ENCODE data around the gene GEN1. TPM values are rescaled to one million over a fixed set of nuclear protein-coding genes. Genes with fewer than 3 reads are reported as not detected.

The GEN1 gene
- total RNA-seq, 1 donor from 2014 or later = 7.2 TPM

DNA sequence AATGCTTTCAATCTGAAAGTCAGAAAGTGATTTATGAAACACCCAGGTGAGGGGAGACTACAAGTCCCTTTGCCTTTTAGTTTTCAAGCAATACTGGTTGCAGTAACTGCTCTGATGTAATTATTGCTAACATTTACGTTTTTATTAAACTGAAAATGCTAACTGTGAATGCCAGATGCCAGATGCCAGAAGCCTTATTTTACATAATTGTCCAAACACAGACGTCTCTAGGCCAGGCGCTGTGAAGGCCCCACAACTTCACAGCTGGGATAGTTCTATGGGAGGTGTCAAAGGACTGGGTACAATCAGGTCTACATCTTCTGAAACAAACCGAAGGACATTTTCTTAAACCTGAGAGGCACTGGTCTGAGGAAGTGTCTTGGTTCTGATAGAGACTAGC, 34.8 kb downstream of the GEN1 start:
- Mint-ChIP-seq H3K4me1 (ENCODE audit: low read depth) (peaks cover 4% of the 10 kb centered on the region), H3K36me3 (ENCODE audit: low read depth) (no peaks in the 10 kb centered on the region), H3K27ac (ENCODE audit: unreplicated experiment) (no peak overlapping the region), H3K9me3 (ENCODE audit: low read depth) (peaks cover 3% of the 10 kb centered on the region), H3K27me3 (ENCODE audit: low read depth) (peaks cover 9% of the 10 kb centered on the region), H3K4me3 (ENCODE audit: unreplicated experiment) (no peak overlapping the region)
- TF ChIP-seq, protein P1, sequence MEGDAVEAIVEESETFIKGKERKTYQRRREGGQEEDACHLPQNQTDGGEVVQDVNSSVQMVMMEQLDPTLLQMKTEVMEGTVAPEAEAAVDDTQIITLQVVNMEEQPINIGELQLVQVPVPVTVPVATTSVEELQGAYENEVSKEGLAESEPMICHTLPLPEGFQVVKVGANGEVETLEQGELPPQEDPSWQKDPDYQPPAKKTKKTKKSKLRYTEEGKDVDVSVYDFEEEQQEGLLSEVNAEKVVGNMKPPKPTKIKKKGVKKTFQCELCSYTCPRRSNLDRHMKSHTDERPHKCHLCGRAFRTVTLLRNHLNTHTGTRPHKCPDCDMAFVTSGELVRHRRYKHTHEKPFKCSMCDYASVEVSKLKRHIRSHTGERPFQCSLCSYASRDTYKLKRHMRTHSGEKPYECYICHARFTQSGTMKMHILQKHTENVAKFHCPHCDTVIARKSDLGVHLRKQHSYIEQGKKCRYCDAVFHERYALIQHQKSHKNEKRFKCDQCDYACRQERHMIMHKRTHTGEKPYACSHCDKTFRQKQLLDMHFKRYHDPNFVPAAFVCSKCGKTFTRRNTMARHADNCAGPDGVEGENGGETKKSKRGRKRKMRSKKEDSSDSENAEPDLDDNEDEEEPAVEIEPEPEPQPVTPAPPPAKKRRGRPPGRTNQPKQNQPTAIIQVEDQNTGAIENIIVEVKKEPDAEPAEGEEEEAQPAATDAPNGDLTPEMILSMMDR (IDR thresholded peaks at IDR 0.05) = no peak
- DNase-seq (ENCODE audit: low spot score) = no peak

DNA sequence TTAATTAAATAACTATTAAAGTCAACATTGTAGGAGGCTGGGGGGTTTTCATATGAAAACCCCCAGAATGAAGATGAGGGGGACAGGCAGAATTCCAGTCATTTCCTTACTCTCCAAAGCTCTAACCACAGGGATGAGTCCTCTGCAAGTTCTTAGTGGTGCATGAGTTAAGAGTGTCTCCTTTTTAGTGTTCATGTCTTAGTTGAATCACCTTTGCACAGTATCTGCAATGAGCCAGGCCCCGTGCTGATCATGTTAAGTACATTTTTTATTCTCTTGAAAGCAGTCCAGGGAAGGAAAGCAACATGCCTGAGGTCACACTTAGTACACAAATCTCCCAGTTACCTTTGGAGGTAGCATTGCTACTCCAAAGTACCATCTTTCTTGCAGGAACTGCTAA, 36.6 kb downstream of the GEN1 start:
- Mint-ChIP-seq H3K36me3 (ENCODE audit: low read depth) (no peaks in the 10 kb centered on the region), H3K27ac (ENCODE audit: unreplicated experiment) (no peak overlapping the region), H3K27me3 (ENCODE audit: low read depth) (peaks cover 15% of the 10 kb centered on the region), H3K4me3 (ENCODE audit: unreplicated experiment) (no peak overlapping the region), H3K9me3 (ENCODE audit: low read depth) (peaks cover 3% of the 10 kb centered on the region), H3K4me1 (ENCODE audit: low read depth) (peaks cover 4% of the 10 kb centered on the region)
- TF ChIP-seq, protein P1 (IDR thresholded peaks at IDR 0.05) = no peak
- no peak for DNase-seq (ENCODE audit: low spot score)

DNA sequence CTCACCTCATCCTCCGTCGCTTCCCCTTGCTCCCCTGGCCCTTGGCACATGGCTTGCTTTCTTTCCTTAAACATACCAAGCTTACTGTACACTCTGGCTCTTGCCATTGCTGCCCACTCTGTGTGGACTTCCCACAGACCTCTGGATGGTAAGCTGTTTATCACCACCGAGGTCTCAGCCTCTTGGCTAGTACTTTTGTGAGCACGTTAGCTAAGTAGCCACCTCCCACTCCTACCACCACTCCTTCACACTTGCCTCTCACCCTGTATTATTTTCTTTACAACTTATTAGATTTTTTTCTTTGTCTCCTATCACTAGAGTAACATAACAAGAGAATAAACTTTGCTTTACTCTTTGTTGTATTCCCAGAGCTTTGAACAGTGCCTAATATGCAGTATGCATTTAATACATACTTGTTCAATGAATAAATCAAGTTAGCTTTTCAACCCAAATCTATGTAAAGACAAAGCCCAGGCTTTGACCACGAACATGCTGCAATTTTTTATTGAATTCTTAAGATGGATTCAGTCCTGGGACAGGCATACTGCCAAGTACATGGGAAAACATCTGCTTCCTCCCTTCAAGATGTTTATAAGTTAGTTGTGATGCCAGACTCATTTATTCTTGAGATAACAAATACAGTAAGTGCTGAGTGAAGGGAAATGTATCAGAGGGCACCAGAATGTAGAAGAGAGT, 37.3 kb downstream of the GEN1 start:
- peaks cover 4% of the 10 kb centered on the region for H3K4me1 Mint-ChIP-seq (ENCODE audit: low read depth)
- no peaks in the 10 kb centered on the region for H3K36me3 Mint-ChIP-seq (ENCODE audit: low read depth)
- DNase-seq (ENCODE audit: low spot score) = no peak
- peaks cover 3% of the 10 kb centered on the region for H3K9me3 Mint-ChIP-seq (ENCODE audit: low read depth)
- no peak overlapping the region for H3K4me3 Mint-ChIP-seq (ENCODE audit: unreplicated experiment)
- H3K27ac Mint-ChIP-seq (ENCODE audit: unreplicated experiment) = no peak overlapping the region
- H3K27me3 Mint-ChIP-seq (ENCODE audit: low read depth) = peaks cover 15% of the 10 kb centered on the region
- TF ChIP-seq, protein P1 (IDR thresholded peaks at IDR 0.05) = no peak

DNA sequence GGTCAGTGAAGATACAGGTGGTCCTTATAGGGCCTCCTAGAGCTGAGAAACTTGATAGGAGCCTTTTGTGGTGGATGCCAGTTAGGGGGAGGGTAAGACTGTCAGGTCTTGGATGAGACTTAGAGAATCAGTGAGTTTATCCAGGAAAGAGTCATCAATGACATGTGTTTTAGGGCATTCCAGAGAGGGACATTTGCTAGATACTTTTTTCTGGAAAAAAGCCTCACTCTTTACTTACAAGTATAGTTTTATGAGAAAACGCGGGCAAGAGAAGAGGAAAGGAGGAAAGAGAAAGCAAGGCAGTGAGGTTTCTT, 37.8 kb downstream of the GEN1 start:
- Mint-ChIP-seq H3K4me1 (ENCODE audit: low read depth) (peaks cover 4% of the 10 kb centered on the region), H3K27ac (ENCODE audit: unreplicated experiment) (no peak overlapping the region), H3K27me3 (ENCODE audit: low read depth) (peaks cover 15% of the 10 kb centered on the region), H3K9me3 (ENCODE audit: low read depth) (peaks cover 3% of the 10 kb centered on the region), H3K36me3 (ENCODE audit: low read depth) (no peaks in the 10 kb centered on the region), H3K4me3 (ENCODE audit: unreplicated experiment) (no peak overlapping the region)
- TF ChIP-seq, protein P1 (IDR thresholded peaks at IDR 0.05) = no peak
- DNase-seq (ENCODE audit: low spot score) = no peak

DNA sequence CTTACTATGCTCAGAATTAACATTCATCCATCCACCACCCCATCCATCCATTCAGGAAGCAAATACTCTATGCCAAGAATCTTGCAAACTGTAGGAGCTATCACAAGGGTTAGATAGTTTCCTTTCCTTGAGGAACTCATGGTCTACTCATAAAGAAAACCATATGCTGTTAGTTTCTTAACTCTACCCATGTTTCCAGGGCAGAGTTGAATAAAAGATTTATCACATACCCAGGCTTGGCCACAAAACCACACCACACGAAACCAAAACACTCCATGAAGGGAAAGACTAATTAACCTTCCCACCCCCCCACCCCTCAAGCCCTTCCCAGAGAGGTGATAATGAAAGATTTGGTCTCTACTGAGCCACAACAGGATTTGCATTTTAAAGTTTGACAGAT, 38.6 kb downstream of the GEN1 start:
- Mint-ChIP-seq H3K4me3 (ENCODE audit: unreplicated experiment) (no peak overlapping the region), H3K4me1 (ENCODE audit: low read depth) (peaks cover 4% of the 10 kb centered on the region), H3K27me3 (ENCODE audit: low read depth) (peaks cover 15% of the 10 kb centered on the region), H3K9me3 (ENCODE audit: low read depth) (peaks cover 3% of the 10 kb centered on the region), H3K27ac (ENCODE audit: unreplicated experiment) (no peak overlapping the region), H3K36me3 (ENCODE audit: low read depth) (no peaks in the 10 kb centered on the region)
- TF ChIP-seq, protein P1 (IDR thresholded peaks at IDR 0.05) = no peak
- DNase-seq (ENCODE audit: low spot score) = no peak
